GM19193 (cell line): ENCODE measurements around the gene DDX31.

Experiments used
- POLR2A ChIP-seq: IDR thresholded peaks from 4 replicates; pipeline ENCODE4 v1.6.1; 2011; ENCODE audit not compliant: insufficient read depth, insufficient read length; ENCODE audit errors: extremely low read depth

The DDX31 gene

DNA sequence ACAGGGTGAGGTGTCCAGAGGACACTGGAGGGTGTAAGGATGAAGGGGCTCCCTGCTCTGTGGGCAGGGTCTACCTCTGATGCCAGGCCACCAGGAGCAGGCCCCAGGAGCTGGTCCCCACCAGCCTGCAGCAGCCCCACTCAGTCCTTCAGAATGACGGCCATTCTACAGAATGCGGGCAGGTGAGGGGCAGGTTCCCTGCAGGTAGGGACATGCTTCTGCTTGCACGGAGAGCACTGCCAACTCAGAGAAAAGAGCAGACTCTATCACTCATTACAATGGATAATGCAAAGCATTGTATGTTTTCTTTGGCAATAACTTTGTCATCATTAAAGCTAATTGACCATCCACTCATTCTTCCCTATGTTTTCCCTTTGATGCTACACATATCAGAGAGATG lies 39.0 kb downstream of the DDX31 start:
- TF ChIP-seq POLR2A, result no peak

DNA sequence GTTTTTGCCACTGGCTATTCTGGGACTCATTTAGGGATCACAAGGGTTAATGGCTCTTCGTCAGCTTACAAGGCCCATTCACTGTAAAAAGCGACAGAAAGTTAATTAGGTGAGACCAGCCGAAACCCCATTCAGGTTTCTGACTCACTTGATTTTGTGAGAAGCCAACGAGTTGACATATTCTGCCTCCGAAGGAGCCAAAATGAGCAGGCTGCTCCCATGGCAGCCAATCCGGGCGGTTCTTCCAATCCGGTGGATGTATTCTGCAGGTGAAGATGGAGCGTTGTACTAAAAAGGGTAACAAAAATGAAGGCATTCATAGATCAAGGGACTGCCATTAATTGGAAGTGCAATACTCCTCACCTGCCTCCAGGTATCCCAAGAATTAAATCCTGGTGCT lies 39.7 kb downstream of the DDX31 start:
- TF ChIP-seq POLR2A, result no peak

DNA sequence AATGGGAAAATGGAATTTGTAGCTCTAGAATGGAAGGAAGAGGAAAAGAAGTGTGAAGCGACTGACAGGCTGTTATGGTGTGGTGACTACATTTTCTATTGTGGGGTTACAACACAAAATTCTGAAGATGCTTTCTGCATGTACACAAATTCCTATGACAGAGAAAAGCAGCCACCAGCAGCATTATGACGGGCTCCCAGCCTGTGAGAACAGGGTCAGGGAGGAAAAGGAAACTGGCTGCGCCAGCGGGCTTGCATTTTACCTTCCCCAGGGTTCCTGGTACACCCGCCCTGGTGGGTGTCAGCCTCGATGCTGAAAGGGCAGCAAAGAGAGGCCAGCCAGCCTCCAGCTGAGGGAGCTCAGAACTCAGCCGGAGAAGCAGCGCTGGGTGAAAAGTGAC lies 41.0 kb downstream of the DDX31 start:
- TF ChIP-seq POLR2A, result no peak

DNA sequence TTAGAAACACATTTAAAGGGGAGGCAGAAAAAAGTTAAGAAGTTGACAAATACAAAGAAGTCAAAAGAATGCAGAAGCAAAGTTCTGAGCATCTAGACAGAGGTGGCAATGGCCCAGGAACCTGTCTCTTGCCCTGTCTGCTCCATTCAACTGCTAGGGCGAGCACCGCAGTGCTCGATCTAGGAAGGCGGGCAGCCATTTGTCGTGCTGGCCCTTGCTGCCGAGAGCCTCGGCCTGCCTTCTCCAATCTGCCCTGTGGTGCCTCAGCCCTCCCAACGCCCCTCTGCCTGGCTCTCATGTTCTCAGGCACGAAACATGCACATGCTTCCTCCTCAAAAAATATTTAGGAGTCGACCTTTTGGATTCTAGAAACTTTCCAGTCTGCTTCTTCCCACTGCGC lies 42.2 kb downstream of the DDX31 start:
- no peak for TF ChIP-seq POLR2A

DNA sequence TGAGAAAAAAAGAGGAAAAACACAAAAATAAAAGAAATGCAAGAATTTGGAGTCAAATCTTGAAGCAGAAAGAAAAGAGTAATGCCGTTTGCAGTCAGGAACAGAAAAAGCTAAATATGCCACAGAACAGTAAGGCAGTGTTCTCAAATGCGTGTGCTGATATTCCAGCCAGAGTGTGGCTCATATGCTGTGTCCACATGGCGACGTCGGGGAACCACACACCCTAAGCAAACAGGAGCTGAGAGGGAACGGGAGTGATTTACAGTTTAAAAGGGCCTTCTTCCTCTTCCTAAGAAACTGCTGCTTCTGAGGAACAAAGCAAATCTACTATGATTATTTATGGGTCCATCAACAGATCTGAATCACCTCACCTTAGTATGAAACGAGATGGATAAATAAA lies 42.7 kb downstream of the DDX31 start:
- TF ChIP-seq POLR2A, result no peak

DNA sequence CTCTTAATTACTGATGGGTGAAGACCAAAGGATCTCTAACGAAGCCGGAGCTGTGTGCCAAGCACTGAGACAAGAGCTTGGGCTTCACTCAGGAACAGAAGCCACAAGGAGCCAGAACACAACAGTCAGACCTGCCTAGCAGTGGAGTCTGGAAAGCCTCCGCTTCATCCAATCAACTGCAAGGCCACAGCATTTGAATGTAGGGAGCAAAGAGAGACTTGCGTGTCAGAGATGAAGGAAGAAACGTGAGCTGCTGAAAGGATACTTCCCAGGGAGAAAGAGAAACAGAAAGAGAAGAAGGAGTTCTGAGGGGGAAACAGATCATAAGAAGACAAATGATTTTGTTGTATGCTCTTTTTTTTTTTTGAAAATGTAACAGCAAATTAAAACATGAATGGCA lies 43.5 kb downstream of the DDX31 start:
- no peak for TF ChIP-seq POLR2A

DNA sequence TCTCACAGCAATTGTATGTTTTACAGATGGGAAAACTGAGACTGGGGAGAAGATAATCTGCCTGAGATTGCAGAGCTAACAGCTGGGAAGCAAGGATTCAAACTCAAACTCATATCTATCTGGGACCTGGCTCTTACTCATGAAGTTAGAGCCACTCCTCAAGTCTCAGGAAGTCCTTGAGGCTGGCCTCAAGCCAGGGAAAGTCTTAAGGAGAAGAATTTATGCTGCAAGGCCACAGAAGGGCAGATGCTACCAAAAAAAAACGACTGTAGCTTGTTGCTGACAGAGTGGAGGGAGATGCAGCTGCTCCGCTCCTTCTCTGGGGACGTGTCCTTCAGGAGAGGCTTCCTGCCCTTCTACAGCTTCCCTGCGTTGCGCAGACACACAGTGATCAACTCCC lies 47.6 kb downstream of the DDX31 start:
- no peak for TF ChIP-seq POLR2A

DNA sequence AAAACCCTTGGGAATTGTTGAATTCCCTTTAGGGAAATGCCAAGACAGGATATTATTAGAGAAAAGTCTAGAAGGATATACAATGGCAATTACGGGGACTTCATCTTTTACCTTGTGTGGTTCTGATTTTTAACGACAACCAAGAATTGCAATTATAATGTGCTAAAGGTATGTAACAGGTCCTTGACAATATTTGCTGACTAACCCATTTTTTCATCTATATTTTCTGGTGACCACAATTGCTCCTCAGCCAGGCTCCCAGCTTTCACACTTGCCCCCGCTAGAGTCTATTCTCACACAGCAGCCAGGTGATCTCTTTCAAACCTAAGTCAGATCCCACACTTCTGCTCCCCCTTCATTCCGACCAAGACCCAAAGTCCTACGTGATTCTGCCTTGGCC lies 53.1 kb downstream of the DDX31 start:
- no peak for TF ChIP-seq POLR2A

DNA sequence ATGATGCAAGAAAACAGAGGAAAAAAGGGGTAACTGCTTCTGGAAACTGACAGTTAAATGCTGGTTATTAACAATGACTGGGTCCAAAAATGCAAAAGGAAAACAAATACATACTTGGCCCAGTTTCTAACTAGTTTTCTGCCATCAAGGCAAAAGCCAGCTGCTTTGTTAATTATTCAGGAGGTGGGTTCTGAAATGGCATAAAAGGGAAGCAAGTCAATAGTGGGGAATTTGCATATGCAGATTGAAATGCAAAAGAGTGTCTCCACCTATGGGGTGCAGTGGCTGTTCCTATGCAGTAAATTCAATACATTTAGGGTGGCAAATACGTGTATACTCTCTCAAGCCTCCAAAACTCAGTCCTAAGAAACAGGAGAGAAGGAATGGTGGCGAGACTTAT lies 54.0 kb downstream of the DDX31 start:
- no peak for TF ChIP-seq POLR2A

DNA sequence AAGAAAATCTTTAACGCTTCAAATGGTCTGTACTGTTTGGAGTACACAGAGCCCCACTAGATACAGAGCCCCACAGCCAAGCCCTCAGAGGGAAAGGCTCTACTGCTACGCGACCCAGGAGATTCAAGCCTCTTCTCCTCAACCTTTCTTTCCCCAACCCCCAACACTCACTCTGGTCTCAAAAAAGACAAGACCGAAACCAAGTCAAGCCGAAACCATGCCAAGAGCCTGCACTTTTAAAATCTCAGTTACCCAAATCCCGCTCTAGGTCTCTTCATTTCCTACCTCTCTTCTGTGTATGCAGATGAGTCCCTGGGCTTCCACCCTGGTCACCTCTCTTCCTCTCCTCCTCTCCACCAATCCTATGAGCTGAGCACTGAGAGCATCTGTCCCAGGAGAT lies 55.5 kb downstream of the DDX31 start:
- TF ChIP-seq POLR2A, result no peak

DNA sequence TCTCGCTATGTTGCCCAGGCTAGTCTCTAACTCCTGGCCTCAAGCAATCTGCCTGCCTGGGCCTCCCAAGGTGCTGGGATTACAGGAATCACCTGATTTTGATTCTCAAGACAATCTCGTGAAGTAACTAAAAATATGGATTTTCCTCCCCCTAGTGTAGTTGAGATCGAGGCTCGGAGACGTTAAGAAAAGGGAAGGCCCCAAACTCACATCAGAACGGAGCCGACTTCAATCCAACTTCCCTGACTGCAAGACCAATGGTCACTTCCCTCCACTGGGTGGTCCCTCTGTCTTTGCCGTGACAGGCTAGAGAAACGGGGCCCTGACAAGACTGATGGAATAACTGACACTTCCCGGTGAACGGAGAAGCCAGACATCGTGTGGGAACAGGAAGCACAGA lies 59.1 kb downstream of the DDX31 start:
- TF ChIP-seq POLR2A, result no peak

DNA sequence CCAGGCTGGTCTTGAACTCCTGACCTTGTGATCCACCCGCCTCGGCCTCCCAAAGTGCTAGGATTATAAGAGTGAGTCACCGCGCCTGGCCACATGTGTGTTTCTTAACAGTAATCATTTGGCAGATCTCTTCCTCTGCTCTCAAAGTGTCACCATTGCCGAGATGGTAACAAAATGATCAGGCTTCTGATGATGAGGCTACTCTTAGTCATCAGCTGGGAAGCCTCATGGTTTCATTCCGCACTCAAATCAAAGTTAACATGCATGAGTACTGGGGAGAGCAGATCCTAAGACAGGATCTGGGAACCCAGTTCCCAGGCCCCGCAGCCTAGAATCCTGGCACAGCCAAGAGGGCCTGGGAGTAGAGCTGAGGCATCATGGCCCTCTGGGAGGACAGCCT lies 60.0 kb downstream of the DDX31 start:
- no peak for TF ChIP-seq POLR2A

DNA sequence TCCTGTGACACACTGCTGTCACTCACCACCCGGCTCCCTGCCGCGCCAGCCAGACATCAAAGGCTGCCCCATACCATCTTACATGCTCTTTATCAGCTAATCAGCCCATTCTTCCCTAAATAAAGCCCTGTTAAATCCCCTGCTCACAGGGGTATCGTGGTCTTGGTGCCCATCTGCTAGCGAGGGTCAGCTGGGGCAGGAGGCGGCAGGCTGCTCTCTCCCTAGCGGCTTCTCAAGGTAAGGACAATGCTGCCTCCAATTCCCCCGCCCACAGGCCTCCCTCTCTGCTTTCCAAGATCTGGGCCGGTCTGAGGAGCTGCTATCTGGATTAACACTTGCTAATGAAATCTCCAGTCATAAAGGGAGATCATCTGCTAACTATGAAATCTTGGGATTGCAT lies 60.6 kb downstream of the DDX31 start:
- no peak for TF ChIP-seq POLR2A

DNA sequence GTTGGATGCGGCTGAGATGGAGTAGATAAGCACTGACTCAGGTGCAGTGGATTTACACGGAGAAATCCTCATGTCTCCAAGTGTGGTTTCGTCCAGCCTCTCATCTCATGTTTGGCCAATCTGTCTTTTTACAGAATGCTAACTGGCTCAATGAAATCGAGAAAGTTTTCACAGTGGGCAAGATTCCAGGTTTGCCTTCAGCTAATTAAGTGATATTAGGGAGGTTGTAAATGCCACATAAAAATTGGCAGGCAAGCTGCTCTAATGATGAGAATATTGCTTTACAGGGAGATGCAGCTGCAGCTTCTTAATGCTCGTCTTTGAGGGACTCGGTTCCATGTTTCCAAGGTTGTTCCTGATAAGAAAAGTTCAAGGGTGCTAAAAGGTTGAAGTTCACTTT lies 63.7 kb downstream of the DDX31 start:
- no peak for TF ChIP-seq POLR2A

DNA sequence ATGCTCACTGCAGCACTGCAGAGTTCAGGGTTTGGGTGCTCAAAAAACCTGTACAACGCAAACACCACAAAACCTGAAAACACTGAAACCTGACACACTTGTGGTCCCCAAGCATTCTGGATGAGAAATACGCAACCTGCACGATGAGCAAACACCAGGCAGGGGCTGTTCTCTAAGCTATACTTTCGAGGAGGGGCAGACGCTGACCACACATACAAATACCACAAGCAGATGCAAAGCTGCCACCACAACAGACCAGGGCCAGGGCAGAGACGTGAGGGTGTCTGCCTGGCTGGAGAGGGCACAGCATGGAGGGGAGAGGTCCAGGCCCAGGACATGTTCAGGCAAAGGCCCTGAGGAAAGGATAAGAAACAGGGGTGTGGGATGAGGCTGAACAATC lies 64.4 kb downstream of the DDX31 start:
- TF ChIP-seq POLR2A, result no peak

DNA sequence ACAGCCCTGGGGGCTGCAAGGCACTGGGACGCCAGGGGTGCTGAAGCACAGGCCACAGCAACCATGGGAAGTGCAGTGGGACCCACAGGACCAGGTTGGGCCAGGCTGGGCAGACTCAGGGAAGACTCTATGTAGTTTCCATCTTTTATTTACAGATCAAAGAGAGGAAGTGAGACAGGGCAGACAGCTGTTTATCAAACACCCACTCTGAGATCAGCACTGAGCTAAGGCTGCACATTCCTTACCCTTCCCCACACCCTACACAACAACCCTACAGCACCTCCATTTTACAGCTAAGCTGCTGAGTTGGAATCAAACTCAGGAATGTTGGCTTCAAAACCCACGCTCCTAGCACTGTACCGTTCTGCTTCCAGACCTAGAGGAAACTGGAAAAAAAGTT lies 67.6 kb downstream of the DDX31 start:
- no peak for TF ChIP-seq POLR2A

DNA sequence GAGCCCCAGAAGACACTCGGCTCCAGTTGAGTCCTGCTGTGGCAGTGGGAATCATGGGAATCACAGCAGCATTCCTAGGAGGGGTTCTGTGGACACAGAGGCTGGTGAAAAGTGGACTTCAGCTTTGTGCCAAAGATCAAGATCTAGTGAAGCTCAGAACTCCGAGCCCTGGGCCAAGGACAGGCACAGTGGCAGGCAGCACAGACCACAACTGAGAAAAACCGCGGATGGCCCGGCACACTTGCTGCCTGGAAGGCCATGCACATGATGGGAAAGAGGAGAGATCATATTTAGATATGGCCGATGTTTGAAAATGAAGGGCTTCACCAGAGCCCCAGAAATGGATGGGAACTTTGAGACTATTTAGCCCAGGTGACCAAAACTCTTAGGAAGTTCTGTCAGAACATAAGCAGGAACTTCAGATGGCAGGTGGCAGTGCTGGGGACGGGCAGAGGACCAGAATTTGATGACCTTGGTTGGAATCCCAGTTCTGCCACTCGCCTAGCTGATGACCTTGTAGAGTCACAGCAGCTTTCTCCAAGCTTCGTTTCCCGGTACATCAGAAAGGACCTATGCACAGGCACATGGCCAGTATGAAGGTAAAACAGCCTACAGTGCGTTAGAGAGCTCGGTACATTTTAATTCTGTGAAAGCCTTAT lies 69.3 kb downstream of the DDX31 start:
- no peak for TF ChIP-seq POLR2A
